Neural cell (in vitro differentiated cells): Measurements from ENCODE around the gene UBE2D1.

Source experiments
- EZH2 ChIP-seq: fragments of 200-600, 300-800 bp; shearing (Covaris generic), sonication (generic); IDR thresholded peaks from 2 replicates; pipeline ENCODE4 v1.6.1; 2014; ENCODE audit warnings: antibody characterized with exemption, low read length, borderline replicate concordance, mild to moderate bottlenecking; ENCODE audit not compliant: insufficient read depth, poor library complexity, severe bottlenecking
- MXI1 ChIP-seq: fragments of 450-650 bp; conservative IDR thresholded peaks from 2 replicates; pipeline ENCODE4 v1.6.1; 2014; ENCODE audit warnings: antibody characterized with exemption, mild to moderate bottlenecking; ENCODE audit not compliant: poor library complexity, severe bottlenecking

GRCh38 chr10:58319599-58319998, 15.2 kb upstream of the UBE2D1 start:
- TF ChIP-seq EZH2 (no peak), MXI1 (no peak)
